ENCODE results near the gene CACNA2D1.

The CACNA2D1 gene

DNA sequence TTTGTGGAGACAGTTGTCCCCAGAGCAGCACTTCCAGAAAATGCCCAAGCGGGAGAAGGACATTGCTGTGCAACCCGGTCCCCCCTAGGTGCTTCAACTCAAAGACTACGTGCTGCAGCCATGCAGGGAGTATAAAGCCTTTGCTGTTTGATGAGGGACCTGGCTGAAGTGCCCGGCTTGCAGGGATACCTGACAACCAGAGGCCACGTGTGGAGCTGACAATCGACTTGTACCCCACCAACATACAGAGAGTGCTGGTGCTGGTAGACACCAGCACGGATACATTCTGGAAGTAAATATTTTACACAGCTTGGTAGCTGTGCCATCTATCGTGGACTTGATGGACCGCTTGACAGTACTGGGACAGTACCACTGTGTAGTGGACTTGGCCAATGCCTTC, 240.6 kb downstream of the CACNA2D1 start:
- CTCF ChIA-PET = interaction anchor here (0.5 kb wide), 1 partner anchor 703 kb away, joined by 4 read pairs; no protein-coding TSS in a partner anchor

DNA sequence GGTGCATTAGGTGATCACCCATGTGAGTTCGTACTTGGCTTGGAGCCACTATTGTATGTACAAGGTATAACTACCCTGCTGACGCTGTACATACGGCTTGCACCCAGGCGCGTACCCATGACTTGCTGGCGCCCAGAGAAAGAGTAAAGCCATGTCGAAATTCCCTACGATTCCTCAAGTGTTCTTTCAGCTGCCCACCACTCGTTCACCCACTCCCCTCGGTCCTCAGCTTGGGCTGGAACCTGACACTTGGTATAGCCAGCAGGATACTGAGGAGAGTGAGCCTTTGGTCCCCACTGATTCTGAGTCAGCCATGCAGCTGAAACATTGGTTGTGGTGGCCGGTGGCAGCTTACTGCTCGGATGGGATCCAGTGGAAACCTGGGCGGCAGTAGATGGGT, 241.5 kb downstream of the CACNA2D1 start:
- DNase-seq (ENCODE audit: extremely low spot score) = no peak
- POLR2A ChIA-PET = no interaction called here
- CTCF ChIA-PET = no interaction called here
- TF ChIP-seq CTBP1 (IDR thresholded peaks at IDR 0.05; ENCODE audit: borderline replicate concordance) = no peak

More for the DNA sequence above, 240.6 kb downstream of the CACNA2D1 start:
- TF ChIP-seq ARNT (IDR thresholded peaks at IDR 0.05) = no peak
- no peak for TF ChIP-seq BHLHE40 (IDR thresholded peaks at IDR 0.05; ENCODE audit: borderline replicate concordance)
- no peak for TF ChIP-seq L3MBTL2 (conservative IDR thresholded peaks at IDR 0.05)
- TF ChIP-seq NFRKB (IDR thresholded peaks at IDR 0.05) = no peak
- TF ChIP-seq FOXK2 (IDR thresholded peaks at IDR 0.05) = no peak
- no peak for TF ChIP-seq LEF1 (IDR thresholded peaks at IDR 0.05; ENCODE audit: borderline replicate concordance)
- TF ChIP-seq FOXM1 (IDR thresholded peaks at IDR 0.05; ENCODE audit: borderline replicate concordance) = no peak
- TF ChIP-seq SP1 (IDR thresholded peaks at IDR 0.05) = no peak
- TF ChIP-seq HDGF (IDR thresholded peaks at IDR 0.05; ENCODE audit: borderline replicate concordance) = no peak
- TF ChIP-seq, protein P1, sequence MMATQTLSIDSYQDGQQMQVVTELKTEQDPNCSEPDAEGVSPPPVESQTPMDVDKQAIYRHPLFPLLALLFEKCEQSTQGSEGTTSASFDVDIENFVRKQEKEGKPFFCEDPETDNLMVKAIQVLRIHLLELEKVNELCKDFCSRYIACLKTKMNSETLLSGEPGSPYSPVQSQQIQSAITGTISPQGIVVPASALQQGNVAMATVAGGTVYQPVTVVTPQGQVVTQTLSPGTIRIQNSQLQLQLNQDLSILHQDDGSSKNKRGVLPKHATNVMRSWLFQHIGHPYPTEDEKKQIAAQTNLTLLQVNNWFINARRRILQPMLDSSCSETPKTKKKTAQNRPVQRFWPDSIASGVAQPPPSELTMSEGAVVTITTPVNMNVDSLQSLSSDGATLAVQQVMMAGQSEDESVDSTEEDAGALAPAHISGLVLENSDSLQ (IDR thresholded peaks at IDR 0.05) = no peak
- TF ChIP-seq SUZ12 (IDR thresholded peaks at IDR 0.05) = no peak
- no peak for TF ChIP-seq CTBP1 (IDR thresholded peaks at IDR 0.05; ENCODE audit: borderline replicate concordance)
- no peak for TF ChIP-seq ELF4 (IDR thresholded peaks at IDR 0.05)
- TF ChIP-seq ZNF384 (IDR thresholded peaks at IDR 0.05) = no peak
- no peak for TF ChIP-seq TARDBP (IDR thresholded peaks at IDR 0.05)
- TF ChIP-seq FOXA1 (IDR thresholded peaks at IDR 0.05) = no peak
- DNase-seq (ENCODE audit: extremely low spot score) = no peak
- POLR2A ChIA-PET = no interaction called here

DNA sequence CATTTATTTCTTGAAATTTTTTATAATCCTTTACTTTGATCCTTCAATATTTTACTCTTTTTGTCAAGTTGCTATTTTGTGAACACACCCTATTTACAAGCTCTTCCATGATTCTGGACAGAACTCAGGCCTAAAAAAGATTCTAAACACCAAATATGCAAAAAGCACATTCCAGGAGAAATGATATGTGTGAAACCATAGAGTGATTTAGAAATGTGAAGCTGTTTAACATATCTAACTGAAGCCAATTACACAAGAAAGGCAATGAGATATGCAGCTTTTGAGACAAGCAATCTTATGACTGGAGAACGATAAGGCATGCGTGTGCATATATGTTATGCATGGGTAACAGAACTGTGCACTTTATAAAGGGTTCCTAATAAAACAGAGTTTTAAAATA, 243.0 kb downstream of the CACNA2D1 start:
- DNase-seq (ENCODE audit: extremely low spot score) = no peak
- TF ChIP-seq ZNF384 (IDR thresholded peaks at IDR 0.05) (no peak), FOXM1 (IDR thresholded peaks at IDR 0.05; ENCODE audit: borderline replicate concordance) (no peak), FOXA1 (IDR thresholded peaks at IDR 0.05) (no peak), CTBP1 (IDR thresholded peaks at IDR 0.05; ENCODE audit: borderline replicate concordance) (no peak), FOXK2 (IDR thresholded peaks at IDR 0.05) (no peak), ELF4 (IDR thresholded peaks at IDR 0.05) (no peak), HDGF (IDR thresholded peaks at IDR 0.05; ENCODE audit: borderline replicate concordance) (no peak)
- TF ChIP-seq, protein P1 (IDR thresholded peaks at IDR 0.05) = no peak
- ChIA-PET POLR2A (no interaction called here), CTCF (no interaction called here)

DNA sequence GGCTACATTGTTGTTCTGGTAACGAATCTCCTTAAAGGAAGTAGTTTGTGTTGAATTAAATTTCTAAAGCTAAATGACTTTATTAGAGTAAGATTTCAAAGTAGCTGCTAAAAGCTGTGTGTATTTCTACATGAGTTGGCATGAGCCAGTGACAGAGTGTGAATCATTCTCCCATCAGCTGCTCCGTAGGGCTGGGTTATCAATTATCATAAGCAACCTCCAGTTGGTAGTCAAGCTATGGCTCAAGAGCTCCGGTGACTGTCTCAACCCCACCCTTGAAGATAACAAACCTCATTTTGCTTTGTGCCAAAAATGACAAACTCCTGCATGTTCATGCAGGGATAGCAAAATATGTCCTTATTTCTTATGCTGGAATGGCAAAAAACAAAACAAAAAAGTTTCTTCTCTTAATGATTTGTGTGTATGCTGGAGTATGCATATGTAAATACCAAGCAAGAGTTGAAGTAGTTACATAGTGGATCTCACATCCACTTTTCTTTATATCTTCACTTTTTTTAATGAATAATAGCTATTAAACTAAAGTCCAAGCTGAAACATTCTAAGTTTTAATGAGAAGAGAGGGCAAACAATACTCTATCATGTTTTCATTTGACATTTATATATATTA, 249.4 kb downstream of the CACNA2D1 start:
- no peak for DNase-seq (ENCODE audit: extremely low spot score)
- ChIA-PET POLR2A (no interaction called here), CTCF (interaction anchor here (0.7 kb wide), 1 partner anchor 13 kb away, joined by 4 read pairs; no protein-coding TSS in a partner anchor)
- no peak for TF ChIP-seq FOXA1 (IDR thresholded peaks at IDR 0.05)

DNA sequence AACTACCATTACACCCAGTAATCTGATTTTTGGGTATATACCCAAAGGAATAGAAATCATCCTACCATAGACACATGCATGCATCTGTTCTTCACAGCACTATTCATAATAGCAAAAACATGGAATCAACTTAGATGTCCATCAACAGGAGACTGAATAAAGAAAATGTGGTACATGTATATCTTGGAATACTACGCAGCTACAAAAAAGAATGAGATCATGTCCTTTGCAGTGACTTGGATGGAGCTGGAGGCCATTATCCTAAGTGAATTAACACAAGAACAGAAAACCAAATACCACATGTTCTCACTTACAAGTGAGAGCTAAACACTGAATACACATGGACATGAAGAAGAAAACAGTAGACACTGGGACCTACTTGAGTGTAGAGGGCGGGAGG, 254.9 kb downstream of the CACNA2D1 start:
- ChIA-PET CTCF (no interaction called here), POLR2A (no interaction called here)
- no peak for DNase-seq (ENCODE audit: extremely low spot score)
- no peak for TF ChIP-seq L3MBTL2 (conservative IDR thresholded peaks at IDR 0.05)
- no peak for TF ChIP-seq BHLHE40 (IDR thresholded peaks at IDR 0.05; ENCODE audit: borderline replicate concordance)
- no peak for TF ChIP-seq TARDBP (IDR thresholded peaks at IDR 0.05)
- TF ChIP-seq ELF4 (IDR thresholded peaks at IDR 0.05) = no peak
- TF ChIP-seq FOXA1 (IDR thresholded peaks at IDR 0.05) = no peak
- TF ChIP-seq CTBP1 (IDR thresholded peaks at IDR 0.05; ENCODE audit: borderline replicate concordance) = no peak
- no peak for TF ChIP-seq ZNF384 (IDR thresholded peaks at IDR 0.05)
- no peak for TF ChIP-seq SUZ12 (IDR thresholded peaks at IDR 0.05)

DNA sequence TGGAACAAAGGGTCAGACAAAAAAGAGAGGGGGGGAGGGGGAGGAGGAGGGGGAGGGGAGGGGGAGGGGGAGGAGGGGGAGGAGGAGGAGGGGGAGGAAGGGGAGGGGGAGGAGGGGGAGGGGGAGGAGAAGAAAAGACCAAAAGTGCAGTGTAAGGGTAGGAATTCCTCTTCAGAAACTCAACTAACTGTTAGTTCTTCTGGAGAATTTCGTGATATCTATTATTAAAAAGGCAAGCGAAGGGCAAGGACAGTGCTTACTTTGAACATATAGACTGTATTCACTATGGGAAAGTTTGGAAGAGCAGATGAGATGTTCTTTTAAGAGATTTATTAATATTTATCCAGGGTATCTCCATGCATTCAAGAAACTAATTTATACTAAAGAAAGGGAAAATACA, 258.1 kb downstream of the CACNA2D1 start:
- no peak for DNase-seq (ENCODE audit: extremely low spot score)
- ChIA-PET POLR2A (no interaction called here), CTCF (no interaction called here)
- TF ChIP-seq FOXK2 (IDR thresholded peaks at IDR 0.05) = no peak
- TF ChIP-seq FOXM1 (IDR thresholded peaks at IDR 0.05; ENCODE audit: borderline replicate concordance) = no peak
- no peak for TF ChIP-seq SP1 (IDR thresholded peaks at IDR 0.05)
- TF ChIP-seq SUZ12 (IDR thresholded peaks at IDR 0.05) = no peak
- TF ChIP-seq, protein P1 (IDR thresholded peaks at IDR 0.05) = no peak
- TF ChIP-seq ELF4 (IDR thresholded peaks at IDR 0.05) = no peak
- TF ChIP-seq TARDBP (IDR thresholded peaks at IDR 0.05) = no peak
- no peak for TF ChIP-seq FOXA1 (IDR thresholded peaks at IDR 0.05)
- TF ChIP-seq HDGF (IDR thresholded peaks at IDR 0.05; ENCODE audit: borderline replicate concordance) = no peak
- TF ChIP-seq BHLHE40 (IDR thresholded peaks at IDR 0.05; ENCODE audit: borderline replicate concordance) = no peak
- TF ChIP-seq LEF1 (IDR thresholded peaks at IDR 0.05; ENCODE audit: borderline replicate concordance) = no peak
- TF ChIP-seq L3MBTL2 (conservative IDR thresholded peaks at IDR 0.05) = no peak
- TF ChIP-seq ZNF384 (IDR thresholded peaks at IDR 0.05) = no peak

DNA sequence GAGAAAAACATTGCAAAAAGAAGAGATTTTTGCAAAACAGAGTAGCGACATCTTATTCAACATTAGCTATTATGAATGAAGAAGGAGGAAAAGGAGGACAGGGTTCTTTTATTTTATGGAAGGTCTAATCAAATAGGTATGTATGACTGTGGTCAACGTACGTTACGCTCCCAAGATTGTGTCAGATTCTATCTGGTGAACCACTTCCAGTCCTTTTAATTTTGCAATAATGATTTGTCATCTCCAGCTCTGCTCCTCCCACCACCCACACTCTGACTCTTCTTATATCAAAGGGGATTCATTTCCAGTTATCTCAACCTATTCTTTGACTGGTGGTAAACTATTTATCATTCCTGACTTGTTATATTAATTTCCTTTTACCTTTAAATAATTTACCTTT, 259.9 kb downstream of the CACNA2D1 start:
- POLR2A ChIA-PET = no interaction called here
- DNase-seq (ENCODE audit: extremely low spot score) = no peak
- CTCF ChIA-PET = no interaction called here
- TF ChIP-seq ELF4 (IDR thresholded peaks at IDR 0.05) = no peak
- TF ChIP-seq FOXA1 (IDR thresholded peaks at IDR 0.05) = no peak
- no peak for TF ChIP-seq NFRKB (IDR thresholded peaks at IDR 0.05)
- TF ChIP-seq FOXM1 (IDR thresholded peaks at IDR 0.05; ENCODE audit: borderline replicate concordance) = no peak
- TF ChIP-seq FOXK2 (IDR thresholded peaks at IDR 0.05) = no peak
- TF ChIP-seq LEF1 (IDR thresholded peaks at IDR 0.05; ENCODE audit: borderline replicate concordance) = no peak
